HUES64 (cell line): ENCODE data around the gene NPR1.
A peak's percentile ranks its signal among the peaks of the same experiment; 100 is the strongest.
"Not testable (repeated sequence)": the region's sequence is repeated elsewhere in the genome, so short reads cannot be mapped to it uniquely, and the experiment has no call there.

Experiments
- H3K27ac ChIP-seq: 2 replicates; pipeline ENCODE4 v1.7.0; 2013; ENCODE audit warnings: low read depth, low read length, inconsistent platforms
- H3K27me3 ChIP-seq: 2 replicates; pipeline ENCODE4 v1.6.1; 2013; ENCODE audit warnings: mild to moderate bottlenecking, low read length; ENCODE audit not compliant: insufficient read depth
- H3K36me3 ChIP-seq: 2 replicates; pipeline ENCODE4 v1.6.1; 2013; ENCODE audit warnings: mild to moderate bottlenecking, low read length; ENCODE audit not compliant: insufficient read depth
- H3K4me1 ChIP-seq: 2 replicates; pipeline ENCODE4 v1.6.1; 2013; ENCODE audit warnings: mild to moderate bottlenecking, low read length, moderate library complexity; ENCODE audit not compliant: insufficient read depth
- H3K4me3 ChIP-seq: 2 replicates; pipeline ENCODE4 v1.5.1; 2013; ENCODE audit warnings: mild to moderate bottlenecking, low read length, moderate library complexity
- H3K9ac ChIP-seq: 2 replicates; pipeline ENCODE4 v1.6.1; 2013; ENCODE audit warnings: mild to moderate bottlenecking, low read depth, low read length
- H3K9me3 ChIP-seq: 2 replicates; pipeline ENCODE4 v1.6.1; 2013; ENCODE audit warnings: low read depth, low read length; ENCODE audit not compliant: insufficient read depth
- WGBS: fragments of 150-250, 120-280 bp; methylation state at CpG from one replicate; pipeline ENCODE4 v1.1.7; 2013; ENCODE audit warnings: missing lambda C conversion rate; 5-methylcytosine and 5-hydroxymethylcytosine counted together

NPR1 gene

GRCh38 chr1:153669606-153670005 is 8.9 kb upstream of the NPR1 start:
- peaks cover 6% of the 10 kb centered on the region; the same call in 1 of the 2 replicates for H3K4me1 ChIP-seq
- H3K9me3 ChIP-seq: no peaks in the 10 kb centered on the region
- WGBS: 92% methylated on average over 6 of the region's 6 CpGs
- H3K9ac ChIP-seq: peak overlapping the region; percentile 97
- peak overlapping the region; percentile 91 for H3K4me3 ChIP-seq
- no peaks in the 10 kb centered on the region for H3K27me3 ChIP-seq
- peaks cover 54% of the 10 kb centered on the region for H3K36me3 ChIP-seq
- no peak overlapping the region for H3K27ac ChIP-seq

- Histone ChIP-seq H3K36me3 (peaks cover 46% of the 10 kb centered on the region), H3K4me3 (peak overlapping the region; percentile 91), H3K27me3 (no peaks in the 10 kb centered on the region), H3K4me1 (peaks cover 6% of the 10 kb centered on the region; the same call in 1 of the 2 replicates), H3K27ac (peak overlapping the region; percentile 67), H3K9me3 (no peaks in the 10 kb centered on the region), H3K9ac (peak overlapping the region; percentile 97)
- WGBS: 1% methylated on average over 22 of the region's 22 CpGs
Measured at GRCh38 chr1:153670257-153670858, 8.1 kb upstream of the NPR1 start.

GRCh38 chr1:153670859-153671627 is 7.4 kb upstream of the NPR1 start, which contains the start of gene ILF2:
ILF2 (minus strand) TSS chr1:153670993; CDS start chr1:153670922, 71 bp downstream.
- H3K4me3 ChIP-seq: peak within 1 kb of the TSS; percentile 91
- H3K27me3 ChIP-seq: no peaks in the 10 kb centered on the region
- peaks cover 6% of the 10 kb centered on the region; the same call in 1 of the 2 replicates for H3K4me1 ChIP-seq
- no peaks in the 10 kb centered on the region for H3K9me3 ChIP-seq
- H3K36me3 ChIP-seq: peaks cover 39% of the 10 kb centered on the region
- peak within 1 kb of the TSS; percentile 67 for H3K27ac ChIP-seq
- WGBS: under 1% methylated on average over 33 of the region's 35 CpGs
- peak within 1 kb of the TSS; percentile 97 for H3K9ac ChIP-seq

GRCh38 chr1:153671628-153672353 is 6.7 kb upstream of the NPR1 start:
- H3K9me3 ChIP-seq, H3K27me3 ChIP-seq, H3K4me1 ChIP-seq: not testable (repeated sequence)
- peak overlapping the region; percentile 47; the same call in 1 of the 2 replicates for H3K27ac ChIP-seq
- 17% methylated on average over 26 of the region's 28 CpGs for WGBS
- H3K9ac ChIP-seq: peak overlapping the region; percentile 71
- peaks cover 32% of the 10 kb centered on the region for H3K36me3 ChIP-seq
- H3K4me3 ChIP-seq: peak overlapping the region; percentile 74

GRCh38 chr1:153673511-153673910 is 5.0 kb upstream of the NPR1 start:
- 82% methylated on average over 1 of the region's 2 CpGs for WGBS
- Histone ChIP-seq H3K9ac (no peak overlapping the region), H3K27ac (no peak overlapping the region), H3K27me3 (peaks cover 8% of the 10 kb centered on the region), H3K4me3 (no peak overlapping the region), H3K36me3 (peaks cover 15% of the 10 kb centered on the region), H3K9me3 (no peaks in the 10 kb centered on the region), H3K4me1 (peaks cover 12% of the 10 kb centered on the region)

- Histone ChIP-seq H3K4me3 (peak overlapping the region; percentile 65), H3K9me3 (no peaks in the 10 kb centered on the region), H3K36me3 (no peaks in the 10 kb centered on the region), H3K4me1 (peaks cover 5% of the 10 kb centered on the region; the same call in 1 of the 2 replicates), H3K27me3 (peaks cover 40% of the 10 kb centered on the region), H3K27ac (no peak overlapping the region), H3K9ac (0 out of 2 replicates have a peak overlapping the region, but pooled peaks have one; percentile 13)
- WGBS: 5% methylated on average over 29 of the region's 29 CpGs
Measured at GRCh38 chr1:153677718-153678518, 570 bp upstream of the NPR1 start.

- no peaks in the 10 kb centered on the region for H3K36me3 ChIP-seq
- peak overlapping the region; percentile 65 for H3K4me3 ChIP-seq
- H3K27ac ChIP-seq: no peak overlapping the region
- no peaks in the 10 kb centered on the region for H3K9me3 ChIP-seq
- under 1% methylated on average over 73 of the region's 73 CpGs for WGBS
- no peak overlapping the region for H3K9ac ChIP-seq
- peaks cover 5% of the 10 kb centered on the region; the same call in 1 of the 2 replicates for H3K4me1 ChIP-seq
- peaks cover 40% of the 10 kb centered on the region for H3K27me3 ChIP-seq
Measured at GRCh38 chr1:153679337-153680119, 1.0 kb downstream of the NPR1 start.

GRCh38 chr1:153680120-153680403 is 1.6 kb downstream of the NPR1 start:
- no peak overlapping the region for H3K27ac ChIP-seq
- peak overlapping the region; percentile 65 for H3K4me3 ChIP-seq
- no peaks in the 10 kb centered on the region for H3K36me3 ChIP-seq
- H3K27me3 ChIP-seq: peaks cover 40% of the 10 kb centered on the region
- H3K9me3 ChIP-seq: no peaks in the 10 kb centered on the region
- H3K4me1 ChIP-seq: peaks cover 5% of the 10 kb centered on the region; the same call in 1 of the 2 replicates
- no peak overlapping the region for H3K9ac ChIP-seq
- WGBS: 2% methylated on average over 9 of the region's 10 CpGs

- Histone ChIP-seq H3K27ac (no peak overlapping the region), H3K9me3 (no peaks in the 10 kb centered on the region), H3K4me3 (no peak overlapping the region), H3K4me1 (peaks cover 5% of the 10 kb centered on the region; the same call in 1 of the 2 replicates), H3K9ac (no peak overlapping the region), H3K27me3 (peaks cover 40% of the 10 kb centered on the region), H3K36me3 (peaks cover 9% of the 10 kb centered on the region)
- 93% methylated on average over 7 of the region's 7 CpGs for WGBS
Measured at GRCh38 chr1:153682730-153683129, 4.2 kb downstream of the NPR1 start.

- Histone ChIP-seq H3K9me3 (no peaks in the 10 kb centered on the region), H3K4me3 (no peak overlapping the region), H3K27me3 (peaks cover 28% of the 10 kb centered on the region), H3K9ac (no peak overlapping the region), H3K36me3 (peaks cover 14% of the 10 kb centered on the region), H3K4me1 (no peaks in the 10 kb centered on the region; the same call in 1 of the 2 replicates), H3K27ac (no peak overlapping the region)
- 88% methylated on average over 5 of the region's 5 CpGs for WGBS
Measured at GRCh38 chr1:153683854-153684253, 5.4 kb downstream of the NPR1 start.
